Endometrial microvascular endothelial cells (primary cell): ENCODE data around the gene NKX1-2. TPM values are rescaled to one million over a fixed set of nuclear protein-coding genes. Genes with fewer than 3 reads are reported as not detected.

Experiments
- total RNA-seq: library from RNA; depleted of rRNA; stranded (reverse); fragments of >200 nt; gene quantifications from one replicate; pipeline ENCODE4 v1.2.3, GENCODE V29; 2015; ENCODE audit errors: inconsistent ontology term

NKX1-2 gene
- total RNA-seq, 1 donor from 2014 or later: not detected

Other genes starting within 250 kb of the NKX1-2 start
- gene OAT, start 31.1 kb downstream of the NKX1-2 start, total RNA-seq: 142 TPM
- gene LHPP, start 11.8 kb upstream of the NKX1-2 start, total RNA-seq: 12.3 TPM